GM10266 (cell line): ENCODE results near the gene SYT11.

Experiments used
- DNase-seq: peaks from one replicate; pipeline ENCODE4 v3.0.0; 2012; ENCODE audit errors: extremely low spot score
- TF ChIP-seq, protein P1 (sequence below): IDR thresholded peaks from 2 replicates; pipeline ENCODE4 v1.5.1; 2012; ENCODE audit warnings: mild to moderate bottlenecking, low read depth; ENCODE audit not compliant: control insufficient read depth, insufficient read depth; ENCODE audit errors: missing control alignments

SYT11 gene

DNA sequence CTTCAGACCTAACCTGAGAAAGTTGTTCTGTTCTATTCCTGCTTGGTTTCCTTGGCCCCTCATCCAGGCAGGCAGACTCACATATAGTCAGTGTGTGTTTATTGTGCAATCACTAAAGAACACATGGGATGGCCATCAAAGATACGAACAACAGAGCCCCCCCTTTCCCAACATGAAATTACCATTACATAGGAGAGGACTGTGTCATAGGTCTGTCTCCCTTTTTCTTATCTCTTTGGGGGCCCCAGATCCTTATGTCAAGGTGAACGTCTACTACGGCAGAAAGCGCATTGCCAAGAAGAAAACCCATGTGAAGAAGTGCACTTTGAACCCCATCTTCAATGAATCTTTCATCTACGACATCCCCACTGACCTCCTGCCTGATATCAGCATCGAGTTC lies 21.6 kb downstream of the SYT11 start:
- TF ChIP-seq, protein P1, sequence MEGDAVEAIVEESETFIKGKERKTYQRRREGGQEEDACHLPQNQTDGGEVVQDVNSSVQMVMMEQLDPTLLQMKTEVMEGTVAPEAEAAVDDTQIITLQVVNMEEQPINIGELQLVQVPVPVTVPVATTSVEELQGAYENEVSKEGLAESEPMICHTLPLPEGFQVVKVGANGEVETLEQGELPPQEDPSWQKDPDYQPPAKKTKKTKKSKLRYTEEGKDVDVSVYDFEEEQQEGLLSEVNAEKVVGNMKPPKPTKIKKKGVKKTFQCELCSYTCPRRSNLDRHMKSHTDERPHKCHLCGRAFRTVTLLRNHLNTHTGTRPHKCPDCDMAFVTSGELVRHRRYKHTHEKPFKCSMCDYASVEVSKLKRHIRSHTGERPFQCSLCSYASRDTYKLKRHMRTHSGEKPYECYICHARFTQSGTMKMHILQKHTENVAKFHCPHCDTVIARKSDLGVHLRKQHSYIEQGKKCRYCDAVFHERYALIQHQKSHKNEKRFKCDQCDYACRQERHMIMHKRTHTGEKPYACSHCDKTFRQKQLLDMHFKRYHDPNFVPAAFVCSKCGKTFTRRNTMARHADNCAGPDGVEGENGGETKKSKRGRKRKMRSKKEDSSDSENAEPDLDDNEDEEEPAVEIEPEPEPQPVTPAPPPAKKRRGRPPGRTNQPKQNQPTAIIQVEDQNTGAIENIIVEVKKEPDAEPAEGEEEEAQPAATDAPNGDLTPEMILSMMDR = no peak
- no peak for DNase-seq

DNA sequence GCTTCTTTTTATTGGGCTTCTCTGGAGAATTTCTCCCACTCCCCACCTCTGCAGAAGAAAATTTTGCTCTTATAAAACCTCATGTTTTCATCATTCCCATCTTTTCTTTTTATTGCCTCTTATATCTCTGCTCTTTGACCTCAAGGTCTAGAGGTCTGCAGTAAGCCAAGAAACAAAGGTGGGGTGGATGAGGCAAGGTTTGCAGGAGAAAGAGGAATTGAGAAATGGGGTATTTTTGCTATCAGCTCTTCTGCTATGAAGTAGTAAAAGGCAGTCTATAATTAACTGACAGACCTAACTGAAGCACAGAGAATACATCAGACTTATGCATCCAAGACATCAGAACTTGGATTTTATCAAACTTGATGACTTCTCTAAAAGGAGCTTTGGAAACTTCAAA lies 22.9 kb downstream of the SYT11 start:
- TF ChIP-seq, protein P1 = no peak
- peak; percentile 51 for DNase-seq

DNA sequence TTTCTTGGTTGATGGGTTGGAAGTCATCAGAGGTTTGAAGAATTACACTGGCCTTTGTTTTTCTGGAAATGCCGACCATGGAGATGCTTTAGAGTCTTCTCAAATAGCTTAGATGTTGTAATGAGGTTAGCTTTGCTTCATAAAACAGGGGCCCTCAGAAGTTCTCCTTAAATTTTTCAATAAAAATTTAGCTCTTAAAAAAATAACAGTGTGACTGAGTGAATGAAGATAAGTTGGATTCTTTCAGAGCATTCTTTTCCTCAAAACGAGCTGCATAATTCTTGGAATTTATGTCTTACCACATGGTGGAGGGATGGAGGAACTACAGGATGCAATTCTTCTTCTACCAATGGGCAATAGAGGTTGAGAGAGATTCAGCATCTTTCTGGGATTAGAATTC lies 23.4 kb downstream of the SYT11 start:
- TF ChIP-seq, protein P1 = no peak
- DNase-seq = no peak

DNA sequence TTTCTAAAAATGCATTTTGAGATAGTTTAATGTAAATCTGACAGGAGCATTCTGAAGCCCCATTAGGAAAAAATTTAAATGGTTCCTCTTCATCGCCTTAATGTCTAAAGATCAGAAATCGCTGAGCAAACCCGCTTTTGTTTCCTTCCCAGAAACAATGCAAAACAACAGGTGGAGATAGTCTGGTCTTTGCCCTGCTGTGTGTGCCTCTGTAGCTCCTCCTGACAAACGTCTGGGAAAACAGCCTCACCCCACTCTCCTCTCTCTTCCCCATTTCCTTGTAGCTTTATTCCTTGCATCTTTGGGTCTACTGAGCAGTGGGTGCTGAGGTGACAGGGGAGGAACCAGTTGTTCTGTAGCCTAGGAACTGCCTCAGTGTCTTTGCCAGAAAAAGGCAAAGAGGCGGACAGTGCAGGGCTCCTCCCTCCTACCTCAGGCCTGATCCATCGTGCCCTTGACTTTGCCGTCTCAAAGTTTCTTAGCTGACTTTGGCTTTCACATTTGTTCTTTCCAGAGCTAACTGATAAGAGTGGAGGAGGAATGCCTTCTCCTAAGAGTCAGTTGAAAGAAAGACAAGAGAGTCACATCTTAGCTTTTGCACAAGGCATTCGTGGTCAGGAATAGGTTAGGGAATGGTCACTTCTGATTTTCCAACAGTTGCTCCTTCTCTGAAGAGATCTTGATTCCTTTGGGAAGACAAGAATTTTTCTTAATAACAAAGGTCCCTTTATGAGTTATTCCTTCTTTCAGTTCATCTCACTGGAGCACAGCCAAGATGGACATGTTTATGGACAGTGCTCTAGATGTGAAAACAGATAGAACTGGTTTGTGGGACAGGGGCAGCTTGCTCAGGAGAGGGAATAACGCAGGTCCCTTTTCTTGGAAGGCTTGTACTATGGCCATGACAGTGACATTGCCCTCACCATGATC lies 24.9 kb downstream of the SYT11 start:
- TF ChIP-seq, protein P1 = no peak
- no peak for DNase-seq

DNA sequence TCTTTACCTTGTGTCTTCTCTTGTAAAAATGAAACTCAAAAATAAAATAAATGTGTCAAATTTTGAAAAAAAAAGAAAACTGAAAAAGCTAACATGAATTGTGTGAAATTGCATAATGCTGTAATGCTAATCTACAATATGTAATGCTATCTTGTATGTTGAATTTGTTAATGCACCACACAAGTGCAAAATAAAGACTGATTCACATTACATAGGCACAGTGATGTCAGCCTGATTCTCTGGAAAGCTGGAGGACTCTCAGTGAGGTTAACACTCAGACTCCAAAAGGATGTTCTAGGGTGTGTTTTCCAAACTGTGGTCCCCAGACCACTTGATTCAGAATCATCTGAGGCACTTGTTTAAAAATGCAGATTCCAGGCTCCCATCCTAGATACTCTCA lies 25.6 kb downstream of the SYT11 start:
- no peak for DNase-seq
- TF ChIP-seq, protein P1 = no peak

DNA sequence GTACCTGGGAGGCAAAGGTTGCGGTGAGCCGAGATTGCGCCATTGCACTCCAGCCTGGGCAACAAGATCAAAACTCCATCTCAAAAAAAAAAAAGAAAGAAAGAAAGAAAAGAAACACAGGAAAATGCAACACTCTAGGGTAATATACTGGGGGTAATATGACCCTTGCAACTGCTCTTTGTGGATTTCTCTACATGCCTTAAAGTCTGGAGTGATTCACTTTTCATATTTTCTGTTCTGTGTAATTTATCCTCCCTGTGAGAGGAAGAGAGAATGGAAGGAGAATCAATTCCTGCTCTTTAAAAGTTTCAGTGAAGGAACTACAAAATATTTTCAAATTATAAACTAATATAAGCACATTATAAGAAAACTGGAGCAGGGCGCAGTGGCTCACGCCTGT lies 29.1 kb downstream of the SYT11 start:
- TF ChIP-seq, protein P1 = no peak
- no peak for DNase-seq

DNA sequence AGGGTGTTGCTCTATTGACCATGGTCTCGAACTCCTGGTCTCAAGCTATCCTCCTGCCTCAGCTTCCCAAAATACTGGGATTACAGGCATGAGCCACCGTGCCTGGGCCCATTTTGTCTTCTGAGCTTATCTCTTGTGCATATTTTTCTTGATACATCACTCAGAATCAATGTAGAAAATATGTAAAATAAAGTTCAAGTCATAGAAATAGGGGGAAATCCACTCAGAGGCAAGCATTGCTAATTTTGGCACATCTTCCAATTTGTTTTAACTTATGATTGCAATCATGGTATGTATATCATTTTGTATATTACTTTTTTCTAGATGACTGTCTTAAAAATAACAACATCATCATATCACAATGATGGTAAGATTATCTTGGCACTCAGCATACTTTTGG lies 30.2 kb downstream of the SYT11 start:
- TF ChIP-seq, protein P1 = no peak
- no peak for DNase-seq
